ENCODE measurements around the gene HS1BP3.

DNA sequence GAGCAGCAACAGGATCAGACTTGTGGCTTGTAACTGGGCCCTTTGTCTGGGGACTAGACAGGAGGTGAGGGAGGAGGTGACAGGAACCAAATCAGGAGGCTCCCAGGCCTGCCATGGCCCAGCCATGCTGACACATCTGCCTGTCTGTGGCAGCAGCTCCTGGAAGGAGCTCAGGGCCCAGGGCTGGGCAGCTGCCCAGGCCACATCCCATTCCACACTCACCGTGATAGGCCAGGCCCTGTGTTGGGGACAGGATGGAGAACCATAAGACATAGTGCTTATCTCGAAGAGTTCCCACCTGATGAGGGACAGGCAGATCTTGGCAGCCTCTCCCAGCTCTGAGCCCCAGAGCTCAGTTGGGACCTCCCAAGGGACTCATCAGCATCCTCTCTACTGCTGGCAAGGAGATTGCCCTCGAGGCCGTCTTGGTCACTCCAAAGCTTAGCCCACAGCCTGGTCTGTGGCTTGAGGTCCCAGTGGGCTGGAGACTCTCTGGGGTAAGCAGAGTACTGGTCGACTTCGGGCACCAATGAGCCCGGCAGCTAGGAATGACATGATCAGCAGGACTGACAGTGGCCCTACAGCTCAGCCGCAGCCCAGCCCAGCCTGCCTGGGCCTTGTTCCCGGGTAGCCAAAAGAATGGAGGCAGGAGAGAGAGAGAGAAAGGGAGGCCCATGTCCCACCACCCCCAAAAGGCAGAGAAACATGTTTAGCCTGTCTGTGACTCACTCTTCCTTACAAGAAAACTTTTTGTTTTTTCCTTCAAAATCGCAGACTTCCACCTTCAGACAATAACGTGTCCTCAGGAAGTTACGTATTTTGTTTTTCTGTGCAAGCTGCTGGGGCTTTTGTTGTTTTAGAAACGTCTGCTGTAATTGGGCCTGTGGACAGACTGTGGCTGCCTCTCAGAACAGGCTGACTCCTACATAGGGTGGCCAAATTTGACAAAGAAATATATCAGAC lies 82.1 kb downstream of the HS1BP3 start:
- TF ChIP-seq, protein P1, sequence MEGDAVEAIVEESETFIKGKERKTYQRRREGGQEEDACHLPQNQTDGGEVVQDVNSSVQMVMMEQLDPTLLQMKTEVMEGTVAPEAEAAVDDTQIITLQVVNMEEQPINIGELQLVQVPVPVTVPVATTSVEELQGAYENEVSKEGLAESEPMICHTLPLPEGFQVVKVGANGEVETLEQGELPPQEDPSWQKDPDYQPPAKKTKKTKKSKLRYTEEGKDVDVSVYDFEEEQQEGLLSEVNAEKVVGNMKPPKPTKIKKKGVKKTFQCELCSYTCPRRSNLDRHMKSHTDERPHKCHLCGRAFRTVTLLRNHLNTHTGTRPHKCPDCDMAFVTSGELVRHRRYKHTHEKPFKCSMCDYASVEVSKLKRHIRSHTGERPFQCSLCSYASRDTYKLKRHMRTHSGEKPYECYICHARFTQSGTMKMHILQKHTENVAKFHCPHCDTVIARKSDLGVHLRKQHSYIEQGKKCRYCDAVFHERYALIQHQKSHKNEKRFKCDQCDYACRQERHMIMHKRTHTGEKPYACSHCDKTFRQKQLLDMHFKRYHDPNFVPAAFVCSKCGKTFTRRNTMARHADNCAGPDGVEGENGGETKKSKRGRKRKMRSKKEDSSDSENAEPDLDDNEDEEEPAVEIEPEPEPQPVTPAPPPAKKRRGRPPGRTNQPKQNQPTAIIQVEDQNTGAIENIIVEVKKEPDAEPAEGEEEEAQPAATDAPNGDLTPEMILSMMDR (IDR thresholded peaks at IDR 0.05; ENCODE audit: low read depth, low read length, poor library complexity, severe bottlenecking): no peak
- TF ChIP-seq EZH2phosphoT487 (IDR thresholded peaks at IDR 0.05; ENCODE audit: borderline replicate concordance, low read length): no peak

Measured in DOHH2 (cell line).